Liver (tissue), 9 donors: ENCODE measurements around the gene MCEMP1. TPM values are rescaled to one million over a fixed set of nuclear protein-coding genes. Genes with fewer than 3 reads are reported as not detected.

Source experiments
- DNase-seq: peaks from one replicate; pipeline ENCODE4 v3.0.0-alpha.2; 2017; ENCODE audit warnings: low spot score
- H3K27ac ChIP-seq, 2 donors: one replicate each; pipeline ENCODE4 v1.7.0; 2013; ENCODE audit warnings: inconsistent platforms in 2 of 2, low read length in 2 of 2, control low read depth in 1 of 2, low read depth in 1 of 2, mild to moderate bottlenecking in 1 of 2
- H3K27me3 ChIP-seq, 4 donors: one replicate each; pipeline versions ENCODE4 v1.6.1 to v1.7.0; 2013; ENCODE audit warnings: low read length in 3 of 4, inconsistent platforms in 1 of 4, mild to moderate bottlenecking in 1 of 4, moderate library complexity in 1 of 4; ENCODE audit not compliant: control insufficient read depth in 4 of 4, insufficient read depth in 4 of 4
- H3K36me3 ChIP-seq, 4 donors: one replicate each; pipeline versions ENCODE4 v1.6.1 to v1.7.0; 2013; ENCODE audit warnings: low read length in 3 of 4, mild to moderate bottlenecking in 3 of 4, low read depth in 1 of 4, moderate library complexity in 1 of 4; ENCODE audit not compliant: control insufficient read depth in 4 of 4, insufficient read depth in 3 of 4
- H3K4me1 ChIP-seq, 4 donors: one replicate each; pipeline versions ENCODE4 v1.6.1 to v1.7.0; 2013; ENCODE audit warnings: low read length in 3 of 4, mild to moderate bottlenecking in 3 of 4, moderate library complexity in 1 of 4; ENCODE audit not compliant: control insufficient read depth in 4 of 4, insufficient read depth in 4 of 4
- H3K4me3 ChIP-seq, 3 donors: one replicate each; pipeline versions ENCODE4 v1.6.1 to v1.7.0; 2013; ENCODE audit warnings: low read length in 3 of 3, control low read depth in 1 of 3, low read depth in 1 of 3, mild to moderate bottlenecking in 1 of 3
- H3K9ac ChIP-seq, 2 donors: one replicate each; pipeline ENCODE4 v1.7.0; 2013; ENCODE audit warnings: low read length in 2 of 2, mild to moderate bottlenecking in 2 of 2, moderate library complexity in 2 of 2, control low read depth in 1 of 2, low read depth in 1 of 2
- H3K9me3 ChIP-seq, 4 donors: one replicate each; pipeline versions ENCODE4 v1.6.1 to v1.7.0; 2013; ENCODE audit warnings: low read length in 3 of 4; ENCODE audit not compliant: control insufficient read depth in 4 of 4
- ATF3 ChIP-seq: IDR thresholded peaks from 2 replicates; pipeline ENCODE4 v1.6.1; 2016; ENCODE audit warnings: antibody characterized with exemption
- CTCF ChIP-seq: fragments of 150-350 bp; IDR thresholded peaks from 2 replicates; pipeline ENCODE4 v1.5.1; 2017; ENCODE audit warnings: improper control_type of control experiment, low read depth, low read length; ENCODE audit not compliant: missing input control
- EGR1 ChIP-seq, 2 donors: IDR thresholded peaks; 2 replicates each; pipeline ENCODE4 v1.6.1; 2016 to 2018; ENCODE audit warnings: antibody characterized with exemption in 2 of 2, low read depth in 2 of 2
- FOXA1 ChIP-seq: IDR thresholded peaks from 2 replicates; pipeline ENCODE4 v1.6.1; 2016; ENCODE audit warnings: antibody characterized with exemption
- FOXA2 ChIP-seq: IDR thresholded peaks from 2 replicates; pipeline ENCODE4 v1.6.1; 2016; ENCODE audit warnings: antibody characterized with exemption
- GABPA ChIP-seq, 2 donors: IDR thresholded peaks in 1 of 2; conservative IDR thresholded peaks in 1 of 2; 2 replicates each; pipeline ENCODE4 v1.6.1; 2016; ENCODE audit warnings: antibody characterized with exemption in 2 of 2, mild to moderate bottlenecking in 1 of 2, moderate library complexity in 1 of 2
- HNF4A ChIP-seq, 2 donors: conservative IDR thresholded peaks; 2 replicates each; pipeline ENCODE4 v1.6.1; 2016; ENCODE audit warnings: antibody characterized with exemption in 2 of 2, mild to moderate bottlenecking in 2 of 2
- HNF4G ChIP-seq: IDR thresholded peaks from 2 replicates; pipeline ENCODE4 v1.6.1; 2016; ENCODE audit warnings: antibody characterized with exemption
- JUND ChIP-seq, 2 donors: IDR thresholded peaks; 2 replicates each; pipeline ENCODE4 v1.6.1; 2016; ENCODE audit warnings: antibody characterized with exemption in 2 of 2
- MAX ChIP-seq: IDR thresholded peaks from 2 replicates; pipeline ENCODE4 v1.6.1; 2016; ENCODE audit warnings: antibody characterized with exemption
- NR2F2 ChIP-seq: IDR thresholded peaks from 2 replicates; pipeline ENCODE4 v1.6.1; 2016; ENCODE audit warnings: antibody characterized with exemption
- RAD21 ChIP-seq, 2 donors: IDR thresholded peaks; 2 replicates each; pipeline ENCODE4 v1.6.1; 2016; ENCODE audit warnings: antibody characterized with exemption in 2 of 2, mild to moderate bottlenecking in 2 of 2
- REST ChIP-seq: IDR thresholded peaks from 2 replicates; pipeline ENCODE4 v1.6.1; 2016; ENCODE audit warnings: antibody characterized with exemption, mild to moderate bottlenecking
- RXRA ChIP-seq, 2 donors: IDR thresholded peaks; 2 replicates each; pipeline ENCODE4 v1.6.1; 2017 to 2018; ENCODE audit warnings: antibody characterized with exemption in 2 of 2, mild to moderate bottlenecking in 1 of 2
- SP1 ChIP-seq: IDR thresholded peaks from 2 replicates; pipeline ENCODE4 v1.6.1; 2018; ENCODE audit warnings: antibody characterized with exemption, mild to moderate bottlenecking
- TAF1 ChIP-seq: conservative IDR thresholded peaks from 2 replicates; pipeline ENCODE4 v1.6.1; 2016; ENCODE audit warnings: antibody characterized with exemption, mild to moderate bottlenecking
- YY1 ChIP-seq: IDR thresholded peaks from 2 replicates; pipeline ENCODE4 v1.6.1; 2016; ENCODE audit warnings: antibody characterized with exemption, mild to moderate bottlenecking
- ZBTB33 ChIP-seq: IDR thresholded peaks from 2 replicates; pipeline ENCODE4 v1.6.1; 2016; ENCODE audit warnings: antibody characterized with exemption
- WGBS: extraction: QIAGEN DNeasy Blood & Tissue Kit; methylation state at CpG from one replicate; pipeline ENCODE4 v1.1.7; 2013; 5-methylcytosine and 5-hydroxymethylcytosine counted together
- polyA plus RNA-seq, 2 donors: library from polyadenylated mRNA; stranded (reverse) in 1 of 2; unstranded in 1 of 2; fragments of 200-250 nt in 1 of 2; fragments of >200 nt in 1 of 2; fragmentation: Nextera tagmentation in 1 of 2; extraction: Ambion mirVana in 1 of 2; gene quantifications; one replicate each; pipeline versions ENCODE4 v1.2.1 to v1.2.3, GENCODE V29; 2013 to 2015
- total RNA-seq, 2 donors: library from RNA; depleted of rRNA; stranded (reverse); fragments of >200 nt; gene quantifications; one replicate each; pipeline ENCODE4 v1.2.3, GENCODE V29; 2014
- donor health status: healthy.
- donor health status: healthy.
- donor health status: healthy.
- donor health status: healthy.
- donor health status: healthy.

Gene MCEMP1
- total and polyA plus RNA-seq, 4 donors, result 0.29 to 0.92 (median 0.48) TPM

- Histone ChIP-seq H3K9me3 (no peaks in the 10 kb centered on the region), H3K36me3 (no peaks in the 10 kb centered on the region), H3K9ac (no peak overlapping the region), H3K27ac (peak overlapping the region; percentile 41 to 67), H3K4me1 (peaks cover 0 to 3% (median 2%) of the 10 kb centered on the region in 4 donors), H3K27me3 (no peaks in the 10 kb centered on the region), H3K4me3 (no peak overlapping the region)
- TF ChIP-seq FOXA2, result no peak
- no peak for TF ChIP-seq MAX
- no peak for TF ChIP-seq RXRA (IDR thresholded peaks at IDR 0.05)
- TF ChIP-seq REST, result no peak
- no peak for TF ChIP-seq JUND (IDR thresholded peaks at IDR 0.05)
- TF ChIP-seq EGR1 (IDR thresholded peaks at IDR 0.05; ENCODE audit: low read depth in 2 of 2), result no peak
- TF ChIP-seq HNF4G, result no peak
- TF ChIP-seq YY1, result no peak
- TF ChIP-seq SP1, result no peak
- no peak for TF ChIP-seq RAD21 (IDR thresholded peaks at IDR 0.05)
- TF ChIP-seq CTCF, result no peak
- TF ChIP-seq GABPA (IDR thresholded peaks at IDR 0.05 in 1 of 2, conservative IDR thresholded peaks at IDR 0.05 in 1 of 2), result no peak
- no peak for TF ChIP-seq FOXA1
- no peak for TF ChIP-seq HNF4A (conservative IDR thresholded peaks at IDR 0.05)
- TF ChIP-seq ATF3, result no peak
- TF ChIP-seq TAF1, result no peak
- no peak for TF ChIP-seq ZBTB33
- TF ChIP-seq NR2F2, result no peak
- whole genome bisulfite sequencing, result 40% methylated on average over 14 of the region's 14 CpGs
- DNase-seq, result no peak
Observed at GRCh38 chr19:7657131-7657751, 19.6 kb upstream of the MCEMP1 start.
